ENCODE results near the gene MYLIP.

Gene MYLIP

DNA sequence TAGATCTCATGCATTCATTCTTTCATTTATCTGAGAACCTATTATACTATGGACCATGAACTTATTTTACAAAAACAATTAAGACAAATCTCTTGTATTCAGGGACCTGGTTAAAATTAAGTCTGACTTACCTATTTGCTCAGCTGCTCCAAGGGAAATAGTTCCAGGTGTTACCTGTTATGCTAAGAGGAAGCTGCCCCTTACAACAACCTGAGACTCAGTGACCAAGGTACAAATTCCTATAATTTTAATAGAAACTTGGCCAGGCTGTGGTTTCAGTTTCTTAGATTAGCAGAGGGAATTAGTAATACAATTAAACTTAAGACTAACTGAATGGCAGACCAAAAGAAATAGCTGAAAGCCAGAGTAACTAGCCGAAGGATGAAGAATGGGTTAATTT, 61.3 kb downstream of the MYLIP start:
- TF ChIP-seq, protein P1, sequence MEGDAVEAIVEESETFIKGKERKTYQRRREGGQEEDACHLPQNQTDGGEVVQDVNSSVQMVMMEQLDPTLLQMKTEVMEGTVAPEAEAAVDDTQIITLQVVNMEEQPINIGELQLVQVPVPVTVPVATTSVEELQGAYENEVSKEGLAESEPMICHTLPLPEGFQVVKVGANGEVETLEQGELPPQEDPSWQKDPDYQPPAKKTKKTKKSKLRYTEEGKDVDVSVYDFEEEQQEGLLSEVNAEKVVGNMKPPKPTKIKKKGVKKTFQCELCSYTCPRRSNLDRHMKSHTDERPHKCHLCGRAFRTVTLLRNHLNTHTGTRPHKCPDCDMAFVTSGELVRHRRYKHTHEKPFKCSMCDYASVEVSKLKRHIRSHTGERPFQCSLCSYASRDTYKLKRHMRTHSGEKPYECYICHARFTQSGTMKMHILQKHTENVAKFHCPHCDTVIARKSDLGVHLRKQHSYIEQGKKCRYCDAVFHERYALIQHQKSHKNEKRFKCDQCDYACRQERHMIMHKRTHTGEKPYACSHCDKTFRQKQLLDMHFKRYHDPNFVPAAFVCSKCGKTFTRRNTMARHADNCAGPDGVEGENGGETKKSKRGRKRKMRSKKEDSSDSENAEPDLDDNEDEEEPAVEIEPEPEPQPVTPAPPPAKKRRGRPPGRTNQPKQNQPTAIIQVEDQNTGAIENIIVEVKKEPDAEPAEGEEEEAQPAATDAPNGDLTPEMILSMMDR (IDR thresholded peaks at IDR 0.05; ENCODE audit: insufficient read depth, low read depth, low read length, missing control alignments): no peak
- no peak overlapping the region for H3K4me3 ChIP-seq (ENCODE audit: low read depth, low read length)
- no peak for DNase-seq (ENCODE audit: low read depth)

DNA sequence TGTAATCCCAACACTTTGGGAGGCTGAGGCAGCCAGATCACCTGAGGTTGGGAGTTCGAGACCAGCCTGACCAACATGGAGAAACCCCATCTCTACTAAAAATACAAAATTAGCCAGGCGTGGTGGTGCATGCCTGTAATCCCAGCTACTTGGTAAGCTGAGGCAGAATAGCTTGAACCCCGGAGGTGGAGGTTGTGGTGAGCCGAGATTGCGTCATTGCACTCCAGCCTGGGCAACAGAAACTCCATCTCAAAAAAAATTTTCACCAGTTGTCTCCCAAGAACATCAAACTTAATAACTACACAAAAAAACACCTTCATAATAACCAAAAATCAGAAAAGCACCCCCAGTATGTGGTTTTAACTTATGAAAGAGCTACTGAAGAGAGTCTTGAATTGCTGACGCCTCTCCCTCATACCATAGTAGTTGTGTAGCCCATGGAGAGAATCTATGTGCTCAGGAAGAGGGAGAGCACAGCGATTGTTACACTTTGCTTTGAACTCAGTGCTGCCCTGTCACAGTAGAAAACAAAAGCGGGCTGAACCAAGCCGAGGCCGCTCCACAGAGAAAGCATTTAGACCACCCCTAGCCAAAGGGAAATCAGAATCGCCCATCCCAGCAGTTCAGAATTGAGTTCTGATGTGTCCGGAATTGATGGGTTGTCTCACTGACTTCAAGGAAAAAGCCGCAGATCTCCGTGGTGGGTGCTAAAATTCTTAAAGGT, 67.5 kb downstream of the MYLIP start:
- no peak overlapping the region for H3K4me3 ChIP-seq (ENCODE audit: low read depth, low read length)
- TF ChIP-seq, protein P1 (IDR thresholded peaks at IDR 0.05; ENCODE audit: insufficient read depth, low read depth, low read length, missing control alignments): no peak
- no peak for DNase-seq (ENCODE audit: low read depth)

DNA sequence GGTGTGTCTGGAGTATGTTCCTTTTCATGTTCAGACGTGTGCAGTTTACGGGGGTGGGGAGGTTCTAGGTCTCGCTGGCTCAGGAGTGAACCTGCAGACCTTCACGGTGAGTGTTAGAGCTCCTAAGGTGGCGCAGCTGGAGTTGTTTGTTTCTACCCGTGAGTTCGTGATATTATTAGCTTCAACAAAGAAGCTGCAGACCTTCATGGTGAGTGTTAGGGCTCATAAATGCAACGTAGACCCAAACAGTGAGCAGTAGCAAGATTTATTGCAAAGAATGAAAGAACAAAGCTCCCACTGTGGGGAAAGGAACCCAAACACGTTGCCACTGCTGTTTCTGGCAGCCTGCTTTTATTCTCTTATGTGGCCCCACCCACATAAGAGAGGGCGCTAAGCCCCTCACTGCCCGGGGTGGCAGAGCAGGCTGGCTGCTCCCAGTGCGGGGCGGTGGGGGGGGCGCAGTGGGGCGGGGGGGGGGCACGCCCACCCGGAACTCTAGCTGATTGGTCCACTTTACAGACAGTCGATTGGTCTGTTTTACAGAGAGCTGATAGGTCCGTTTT, 68.2 kb downstream of the MYLIP start:
- no peak overlapping the region for H3K4me3 ChIP-seq (ENCODE audit: low read depth, low read length)
- TF ChIP-seq, protein P1 (IDR thresholded peaks at IDR 0.05; ENCODE audit: insufficient read depth, low read depth, low read length, missing control alignments): no peak
- no peak for DNase-seq (ENCODE audit: low read depth)
